GM13976 (cell line): ENCODE results near the gene MAP4K1.
"Not testable (repeated sequence)": the region's sequence is repeated elsewhere in the genome, so short reads cannot be mapped to it uniquely, and the experiment has no call there.

ENCODE experiments used
- DNase-seq: peaks from one replicate; pipeline ENCODE4 v3.0.0; 2012; ENCODE audit warnings: low spot score
- CTCF ChIP-seq: IDR thresholded peaks from 2 replicates; pipeline ENCODE4 v1.5.1; 2012; ENCODE audit warnings: borderline replicate concordance, mild to moderate bottlenecking; ENCODE audit not compliant: insufficient read depth; ENCODE audit errors: extremely low read depth, missing control alignments, control extremely low read depth
- in situ Hi-C: fragments of 300-500 bp; cut with MboI; formaldehyde crosslinking; loops from one replicate; pipeline ENCODE4 v1.12.0; 2022; ENCODE audit warnings: low sequenced_read_pairs, mixed read lengths, inconsistent platforms; ENCODE audit not compliant: unreplicated experiment

The MAP4K1 gene

GRCh38 chr19:38592940-38593339, 24.8 kb downstream of the MAP4K1 start:
- no peak for DNase-seq
- no peak for TF ChIP-seq CTCF
- in situ Hi-C loops: no loop called here

DNA sequence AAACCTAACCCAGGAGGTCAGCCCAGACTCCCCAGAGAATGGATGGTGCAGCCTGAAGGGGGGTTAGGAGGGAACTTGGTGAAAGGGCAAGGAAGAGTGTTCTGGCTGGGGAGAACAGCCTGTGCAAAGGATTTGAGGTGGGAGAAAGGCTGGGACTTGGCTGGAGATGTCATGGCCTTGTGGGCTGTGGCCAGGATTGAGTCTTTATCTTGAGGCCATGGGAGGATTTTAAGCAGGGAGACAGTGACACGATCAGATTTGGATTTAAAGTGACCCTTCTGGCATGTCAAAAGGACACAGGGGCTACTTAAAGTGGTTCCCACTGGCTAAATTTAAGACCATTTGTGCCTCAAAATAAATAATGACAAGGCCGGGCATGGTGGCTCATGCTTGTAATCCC, 29.7 kb downstream of the MAP4K1 start:
- in situ Hi-C loops: no loop called here
- TF ChIP-seq CTCF: no peak
- no peak for DNase-seq

GRCh38 chr19:38587562-38587961, 30.2 kb downstream of the MAP4K1 start:
- in situ Hi-C loops: no loop called here
- TF ChIP-seq CTCF: no peak
- no peak for DNase-seq

DNA sequence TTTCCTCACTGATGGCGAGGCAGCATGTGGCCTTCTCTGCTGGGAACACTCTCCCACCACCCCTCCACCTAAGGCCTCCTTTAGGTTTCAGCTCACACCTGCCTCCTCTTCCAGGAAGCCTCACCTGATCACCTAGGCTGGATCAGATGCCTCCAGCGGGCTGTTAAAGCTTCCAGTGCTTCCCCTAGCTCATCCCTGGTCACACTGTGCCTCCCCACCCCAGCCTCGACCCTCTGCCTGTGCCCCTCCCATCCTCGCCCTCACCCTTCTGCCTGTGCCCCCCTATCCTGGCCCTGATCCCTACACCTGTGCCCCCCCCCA, 33.8 kb downstream of the MAP4K1 start:
- no peak for TF ChIP-seq CTCF

DNA sequence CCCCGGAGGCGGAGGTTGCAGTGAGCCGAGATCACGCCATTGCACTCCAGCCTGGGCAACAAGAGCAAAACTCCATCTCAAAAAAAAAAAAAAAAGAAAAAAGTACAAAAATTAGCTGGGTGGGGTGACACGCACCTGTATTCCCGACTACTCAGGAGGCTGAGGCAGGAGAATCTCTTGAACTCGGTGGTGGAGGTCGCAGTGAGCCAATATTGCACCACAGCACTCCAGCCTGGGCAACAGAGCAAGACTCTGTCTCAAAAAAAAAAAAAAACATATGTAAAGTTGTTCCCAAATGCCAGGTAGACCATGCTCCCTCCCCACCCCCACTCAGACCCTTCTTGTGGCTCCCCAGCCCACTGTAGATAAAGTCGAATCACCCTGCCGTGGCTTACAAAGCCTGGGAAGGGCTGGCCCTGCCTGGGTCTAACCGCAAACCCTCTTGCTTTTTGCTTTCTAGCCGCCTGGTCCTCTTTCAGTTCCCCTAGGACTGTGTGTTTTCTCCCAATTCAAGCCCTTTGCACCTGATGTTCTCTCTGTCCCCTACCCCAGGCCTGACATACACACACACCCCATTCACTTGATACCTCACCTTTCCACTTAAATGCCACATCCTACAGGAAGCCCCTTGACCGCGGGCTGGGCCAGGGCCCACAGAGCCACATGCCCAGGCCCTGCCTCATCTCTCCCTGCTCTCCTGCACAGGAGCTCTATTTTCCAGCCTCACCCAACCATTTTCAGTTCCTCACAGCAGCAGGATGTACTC, 34.4 kb downstream of the MAP4K1 start:
- in situ Hi-C loops: no loop called here
- peak; percentile 78 for DNase-seq
- no peak for TF ChIP-seq CTCF

More for the DNA sequence above, 33.8 kb downstream of the MAP4K1 start:
- in situ Hi-C loops: no loop called here
- DNase-seq: no peak

- in situ Hi-C loops: no loop called here
- DNase-seq: no peak
- no peak for TF ChIP-seq CTCF
Measured at GRCh38 chr19:38580080-38580479, 37.7 kb downstream of the MAP4K1 start.

DNA sequence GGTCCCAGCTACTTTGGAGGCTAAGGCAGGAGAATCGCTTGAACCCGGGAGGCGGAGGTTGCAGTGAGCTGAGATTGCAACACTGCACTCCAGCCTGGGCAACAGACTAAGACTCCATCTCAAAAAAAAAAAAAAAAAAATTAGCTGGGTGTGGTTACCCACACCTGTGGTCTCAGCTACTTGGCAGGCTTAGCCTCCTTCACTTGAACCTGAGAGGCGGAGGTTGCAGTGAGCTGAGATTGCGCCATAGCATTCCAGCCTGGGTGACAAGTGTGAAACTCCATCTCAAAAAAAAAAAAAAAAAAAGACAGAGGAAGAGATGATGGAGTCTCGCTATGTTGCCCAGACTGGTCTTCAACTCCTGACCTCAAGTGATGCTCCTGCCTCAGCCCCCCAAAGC, 38.4 kb downstream of the MAP4K1 start:
- in situ Hi-C loops, DNase-seq: not testable (repeated sequence)
